GM18502 (cell line): ENCODE measurements around the gene OPA1.
A peak's percentile ranks its signal among the peaks of the same experiment; 100 is the strongest.

Experiments used
- ATAC-seq: cut with Tn5 transposase; IDR thresholded peaks from one replicate; pipeline ENCODE4 v1.9.1; 2021; ENCODE audit warnings: mild to moderate bottlenecking; ENCODE audit not compliant: unreplicated experiment, poor library complexity

OPA1 gene

DNA sequence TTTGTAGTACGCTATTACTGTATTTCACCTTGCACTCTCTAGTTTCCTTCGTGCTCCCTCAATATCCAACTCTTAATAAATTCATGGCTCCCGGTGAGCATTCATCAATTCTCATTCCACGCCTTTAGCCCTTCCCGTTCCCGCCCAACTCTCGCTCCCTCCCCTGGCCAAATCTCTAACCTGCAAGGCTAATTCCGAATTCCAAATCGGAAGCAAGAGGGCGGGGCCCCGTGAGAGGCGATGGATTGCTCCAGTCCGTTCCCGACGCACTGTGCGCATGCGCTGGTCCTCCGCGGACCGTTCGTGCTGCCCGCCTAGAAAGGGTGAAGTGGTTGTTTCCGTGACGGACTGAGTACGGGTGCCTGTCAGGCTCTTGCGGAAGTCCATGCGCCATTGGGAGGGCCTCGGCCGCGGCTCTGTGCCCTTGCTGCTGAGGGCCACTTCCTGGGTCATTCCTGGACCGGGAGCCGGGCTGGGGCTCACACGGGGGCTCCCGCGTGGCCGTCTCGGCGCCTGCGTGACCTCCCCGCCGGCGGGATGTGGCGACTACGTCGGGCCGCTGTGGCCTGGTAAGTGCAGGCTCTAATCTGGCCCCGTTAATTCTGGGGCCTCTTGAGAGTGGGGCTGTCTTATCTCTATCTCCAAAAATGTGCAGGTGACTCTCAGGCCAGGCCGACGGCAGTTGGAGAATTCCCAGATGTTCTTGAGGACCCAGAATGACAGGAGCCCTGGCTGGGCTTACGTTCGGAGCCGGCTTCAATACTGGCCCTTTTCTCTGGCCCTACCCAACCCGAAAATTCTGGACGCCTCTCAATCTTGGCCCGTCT is at the start of gene OPA1:
OPA1 (plus strand) TSS at position 368 of the 827 bp plus-strand sequence; CDS start at position 538, 170 bp downstream.
- ATAC-seq: peak; percentile 97

DNA sequence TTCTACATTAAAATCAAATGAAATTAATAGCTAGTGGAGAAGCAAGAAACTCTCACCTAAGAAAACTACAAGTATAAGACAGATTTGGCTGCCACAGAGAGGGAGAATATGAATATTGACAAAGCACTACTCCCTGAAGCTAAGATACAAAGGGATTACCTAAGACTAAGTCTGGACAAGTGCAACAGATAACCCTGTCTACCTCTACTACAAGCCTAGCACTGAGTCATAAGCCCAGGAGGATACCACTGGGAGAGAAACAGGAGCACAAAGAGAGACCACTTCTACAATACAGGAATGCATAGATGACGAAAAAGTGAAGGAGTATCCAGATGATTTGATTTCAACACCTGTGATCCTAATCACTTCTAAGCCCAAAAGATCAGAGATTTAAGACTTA is 48.7 kb upstream of the OPA1 start:
- ATAC-seq: no peak

- ATAC-seq: no peak
Observed at GRCh38 chr3:193545304-193545703, 47.7 kb upstream of the OPA1 start.

- ATAC-seq: no peak
Observed at GRCh38 chr3:193546129-193546528, 46.9 kb upstream of the OPA1 start.

DNA sequence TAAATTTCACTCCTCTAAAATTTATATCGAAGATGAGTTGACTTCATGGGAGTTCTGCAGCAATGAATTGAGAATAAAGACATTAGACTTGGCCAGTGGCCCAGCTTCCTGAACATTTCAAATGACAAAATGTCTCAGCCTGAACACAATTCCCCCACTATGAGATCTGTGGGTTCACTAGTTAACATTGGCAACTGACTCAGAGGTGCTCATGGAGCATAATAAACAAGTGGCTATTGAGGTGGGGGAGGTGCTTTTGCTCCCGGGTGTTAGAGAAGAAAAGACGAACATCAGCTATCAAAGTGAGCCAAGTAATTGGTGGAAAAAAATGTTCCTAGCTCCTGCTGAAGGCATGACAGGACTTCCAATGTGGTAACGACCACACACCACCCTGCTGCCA is 44.6 kb upstream of the OPA1 start:
- ATAC-seq: no peak

DNA sequence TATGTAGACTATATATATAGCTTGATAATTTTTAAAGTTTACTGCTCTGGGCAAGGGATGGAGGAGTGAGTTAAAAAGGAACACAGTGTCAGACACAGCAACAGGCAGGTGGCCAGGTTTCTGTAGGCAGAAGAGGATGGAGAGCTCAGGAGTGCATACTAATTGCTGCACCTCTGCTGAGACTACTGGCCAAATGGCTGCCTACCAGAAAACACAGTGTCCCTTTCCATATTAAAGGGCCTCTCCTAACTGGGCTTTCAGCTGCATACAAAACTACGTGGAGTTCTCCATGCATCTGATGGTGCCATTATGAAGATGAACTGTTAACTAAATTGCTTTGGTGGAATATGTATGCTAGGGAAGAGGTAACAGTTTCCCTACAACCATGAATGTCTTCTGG is 40.1 kb upstream of the OPA1 start:
- no peak for ATAC-seq

DNA sequence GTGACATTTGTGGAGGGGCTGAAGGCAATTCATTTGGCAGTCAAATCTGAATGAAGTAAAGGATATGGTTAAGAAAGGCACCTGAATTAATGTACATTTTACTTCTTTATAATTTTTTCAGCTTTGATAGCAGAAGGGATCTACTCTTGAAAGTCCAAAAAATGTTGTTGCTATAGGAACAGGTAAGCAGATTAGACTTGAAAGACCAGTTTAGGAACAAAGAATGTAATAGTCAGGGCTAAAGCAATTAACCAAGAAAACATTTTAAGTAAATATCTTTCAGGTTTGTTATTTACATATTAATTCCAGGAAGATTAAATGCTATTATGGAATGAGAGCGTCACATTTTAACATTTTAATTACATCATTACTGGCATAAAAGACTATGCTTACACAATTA is 39.4 kb upstream of the OPA1 start:
- no peak for ATAC-seq

- no peak for ATAC-seq
Observed at GRCh38 chr3:193554811-193555210, 38.2 kb upstream of the OPA1 start, which contains the start of gene ATP13A4. TSS of gene ATP13A4 (minus strand) at chr3:193554895. CDS start at chr3:193554799, 96 bp downstream.

DNA sequence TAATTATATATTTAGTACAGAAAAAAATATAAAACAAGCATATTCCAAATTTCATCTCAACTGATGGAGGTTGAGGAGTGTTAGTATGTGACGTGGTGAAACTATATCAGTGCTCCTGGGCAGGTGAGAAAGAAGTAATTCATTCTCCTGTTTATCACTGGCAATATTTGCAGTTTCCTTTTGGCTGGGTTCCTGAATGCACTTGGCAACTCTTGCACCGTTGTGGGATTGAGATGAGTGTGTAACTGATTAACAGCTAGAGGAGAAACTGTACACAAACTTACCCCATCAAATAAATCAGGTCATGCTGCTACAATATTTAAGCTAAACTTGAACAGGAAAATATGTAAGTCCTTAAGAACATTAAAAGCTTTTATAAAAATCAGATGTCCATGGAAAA is 36.2 kb upstream of the OPA1 start:
- ATAC-seq: no peak

GRCh38 chr3:193559100-193559499 is 33.9 kb upstream of the OPA1 start:
- ATAC-seq: no peak

DNA sequence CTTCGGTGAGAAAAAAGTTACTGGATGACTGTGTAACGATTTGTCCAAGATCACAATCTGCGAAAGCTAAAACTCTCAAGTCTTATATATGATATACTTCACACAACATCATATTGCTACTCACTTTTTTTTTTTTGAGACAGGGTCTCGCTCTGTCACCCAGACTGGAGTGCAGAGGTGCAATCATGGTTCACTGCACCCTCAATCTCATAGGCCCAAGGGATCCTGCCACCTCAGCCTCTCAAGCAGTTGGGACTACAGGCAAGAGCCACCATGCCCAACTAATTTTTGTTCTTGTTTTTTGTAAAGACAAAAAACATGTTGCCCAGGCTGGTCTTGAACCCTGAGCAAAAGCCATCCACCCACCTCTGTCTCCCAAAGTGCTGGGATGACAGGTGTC is 32.9 kb upstream of the OPA1 start:
- no peak for ATAC-seq

- no peak for ATAC-seq
Observed at GRCh38 chr3:193560870-193561269, 32.1 kb upstream of the OPA1 start.

DNA sequence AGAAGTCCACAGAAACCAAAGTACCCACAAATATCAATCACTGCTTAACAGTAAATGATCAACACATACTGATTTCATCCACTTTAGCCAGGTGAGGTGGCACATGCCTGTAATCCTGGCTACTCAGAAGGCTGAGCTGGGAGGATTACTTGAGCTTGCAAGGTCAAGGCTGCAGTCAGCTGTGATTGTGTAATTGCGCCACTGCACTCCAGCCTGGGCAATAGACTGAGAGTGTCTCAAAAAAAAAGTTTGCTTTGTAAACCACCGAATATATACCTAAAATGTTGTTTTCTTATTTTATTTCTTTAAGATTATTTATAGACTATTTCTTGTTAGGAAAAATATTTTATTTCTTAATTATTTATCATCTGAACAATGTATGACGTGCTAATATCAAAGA is 29.6 kb upstream of the OPA1 start:
- no peak for ATAC-seq

GRCh38 chr3:193564012-193564411 is 29.0 kb upstream of the OPA1 start:
- ATAC-seq: no peak

- no peak for ATAC-seq
Observed at GRCh38 chr3:193569119-193569518, 23.9 kb upstream of the OPA1 start.

- ATAC-seq: peak; percentile 77
Observed at GRCh38 chr3:193572426-193572908, 20.5 kb upstream of the OPA1 start.

- ATAC-seq: no peak
Observed at GRCh38 chr3:193573403-193574191, 19.4 kb upstream of the OPA1 start.

- no peak for ATAC-seq
Observed at GRCh38 chr3:193574488-193575070, 18.4 kb upstream of the OPA1 start.

- ATAC-seq: no peak
Observed at GRCh38 chr3:193585530-193585929, 7.5 kb upstream of the OPA1 start.

GRCh38 chr3:193586526-193586925 is 6.5 kb upstream of the OPA1 start:
- no peak for ATAC-seq

- ATAC-seq: no peak
Observed at GRCh38 chr3:193589129-193589528, 3.9 kb upstream of the OPA1 start.
